Lower lobe of right lung (tissue), 2 donors: ENCODE data around the gene PHAF1. TPM values are rescaled to one million over a fixed set of nuclear protein-coding genes. Genes with fewer than 3 reads are reported as not detected.

Experiments used
- ATAC-seq, 2 donors: fragments of 200-7000 bp; cut with Tn5 transposase; one replicate each; pipeline ENCODE4 v1.9.1; 2020 to 2022; ENCODE audit warnings: mild to moderate bottlenecking in 2 of 2, moderate library complexity in 2 of 2
- DNase-seq: peaks from one replicate; pipeline ENCODE4 v3.0.0-alpha.2; 2020
- H3K27ac ChIP-seq: fragments of 200-600 bp; one replicate; pipeline ENCODE4 v1.8.0; 2022
- H3K27me3 ChIP-seq: fragments of 200-600 bp; one replicate; pipeline ENCODE4 v1.8.0; 2022; ENCODE audit warnings: low read depth
- H3K36me3 ChIP-seq: fragments of 200-600 bp; one replicate; pipeline ENCODE4 v1.8.0; 2022; ENCODE audit warnings: mild to moderate bottlenecking
- H3K4me1 ChIP-seq: fragments of 200-600 bp; one replicate; pipeline ENCODE4 v1.8.0; 2022
- H3K4me3 ChIP-seq: fragments of 200-600 bp; one replicate; pipeline ENCODE4 v1.8.0; 2022; ENCODE audit warnings: mild to moderate bottlenecking
- H3K9me3 ChIP-seq: fragments of 200-600 bp; one replicate; pipeline ENCODE4 v1.8.0; 2022
- CTCF ChIP-seq: fragments of 200-600 bp; IDR thresholded peaks from one replicate; pipeline ENCODE4 v1.8.0; 2022; ENCODE audit warnings: antibody characterized with exemption, mild to moderate bottlenecking
- intact Hi-C: fragments of 100-400 bp; cut with DNase I; formaldehyde crosslinking; loops from one replicate; pipeline ENCODE4 v1.11.0; 2022
- total RNA-seq: library from RNA; stranded (reverse); fragmentation: NEBNext Ultra II Directional; extraction: Animal tissue kit (Norgen Biotek cat#: 25700); gene quantifications from one replicate; pipeline ENCODE4 v1.2.1, GENCODE V29; 2021
- donor health status: DM: no; HTN: yes; CAD: no; lungs with severe emphysema.

PHAF1 gene
- total RNA-seq, 1 donor from 2014 or later = 21.7 TPM

- Histone ChIP-seq H3K4me3 (no peak overlapping the region), H3K36me3 (peaks cover 99% of the 10 kb centered on the region), H3K9me3 (no peaks in the 10 kb centered on the region), H3K27ac (no peak overlapping the region), H3K4me1 (no peaks in the 10 kb centered on the region), H3K27me3 (no peaks in the 10 kb centered on the region)
- ATAC-seq = no peak
- intact Hi-C loops = no loop called here
- TF ChIP-seq CTCF = no peak
- DNase-seq = no peak
These were observed 27.9 kb downstream of the PHAF1 start for GRCh38 chr16:67137605-67138004.

- Histone ChIP-seq H3K36me3 (peaks cover 99% of the 10 kb centered on the region), H3K4me1 (no peaks in the 10 kb centered on the region), H3K27ac (no peak overlapping the region), H3K4me3 (no peak overlapping the region), H3K27me3 (no peaks in the 10 kb centered on the region), H3K9me3 (no peaks in the 10 kb centered on the region)
- ATAC-seq (no peak), DNase-seq (no peak)
- no peak for TF ChIP-seq CTCF
- intact Hi-C loops = no loop called here
These were observed 31.6 kb downstream of the PHAF1 start for GRCh38 chr16:67141391-67141790.

GRCh38 chr16:67142342-67142741 is 32.6 kb downstream of the PHAF1 start:
- intact Hi-C loops = no loop called here
- Histone ChIP-seq H3K27ac (no peak overlapping the region), H3K27me3 (no peaks in the 10 kb centered on the region), H3K36me3 (peaks cover 99% of the 10 kb centered on the region), H3K4me3 (no peak overlapping the region), H3K4me1 (no peaks in the 10 kb centered on the region), H3K9me3 (no peaks in the 10 kb centered on the region)
- no peak for ATAC-seq
- no peak for TF ChIP-seq CTCF
- DNase-seq = no peak

GRCh38 chr16:67144943-67145342 is 35.2 kb downstream of the PHAF1 start:
- no peak for TF ChIP-seq CTCF
- intact Hi-C loops = no loop called here
- peaks cover 93% of the 10 kb centered on the region for H3K36me3 ChIP-seq
- no peak overlapping the region for H3K27ac ChIP-seq
- H3K4me3 ChIP-seq = no peak overlapping the region
- no peak for DNase-seq
- ATAC-seq = no peak
- peaks cover 2% of the 10 kb centered on the region for H3K27me3 ChIP-seq
- no peaks in the 10 kb centered on the region for H3K9me3 ChIP-seq
- H3K4me1 ChIP-seq = peaks cover 6% of the 10 kb centered on the region

GRCh38 chr16:67145746-67146145 is 36.0 kb downstream of the PHAF1 start:
- DNase-seq = no peak
- Histone ChIP-seq H3K27me3 (peaks cover 10% of the 10 kb centered on the region), H3K27ac (no peak overlapping the region), H3K36me3 (peaks cover 85% of the 10 kb centered on the region), H3K4me1 (peaks cover 14% of the 10 kb centered on the region), H3K4me3 (no peak overlapping the region), H3K9me3 (no peaks in the 10 kb centered on the region)
- ATAC-seq = no peak
- TF ChIP-seq CTCF = no peak
- intact Hi-C loops = no loop called here
